OCI-LY7 (cell line): ENCODE data around the gene CRIP2. TPM values are rescaled to one million over a fixed set of nuclear protein-coding genes. Genes with fewer than 3 reads are reported as not detected.

ENCODE experiments used
- BruUV-seq: library from RNA; stranded (reverse); fragments of 400-500 nt; replicated peaks from 2 replicates; lab custom pipeline; 2021; lab: Mats Ljungman, UMichigan
- CTCF ChIA-PET: fragments of 300-600 bp; sonication (Branson Sonifier 250); formaldehyde crosslinking; loops from one replicate; lab custom pipeline; 2022; ENCODE audit warnings: antibody characterized with exemption; ENCODE audit not compliant: unreplicated experiment; lab: Charles Lee
- POLR2A ChIA-PET: fragments of 300-600 bp; sonication (Branson Sonifier 250); formaldehyde crosslinking; loops from one replicate; lab custom pipeline; 2022; ENCODE audit warnings: antibody characterized with exemption; lab: Charles Lee
- DNase-seq: peaks from one replicate; pipeline ENCODE4 v3.0.0-alpha.2; 2015; ENCODE audit warnings: low spot score
- H2AFZ ChIP-seq: fragments of 200-600 bp; sonication (generic), shearing (Covaris generic); 2 replicates; pipeline ENCODE4 v1.6.1; 2014; ENCODE audit warnings: mild to moderate bottlenecking, antibody characterized with exemption, low read length, moderate library complexity
- H3K27ac ChIP-seq: fragments of 200-600 bp; sonication (generic); 2 replicates; pipeline ENCODE4 v1.5.1; 2014; ENCODE audit warnings: mixed run types, low read depth, mild to moderate bottlenecking, moderate library complexity, low read length, inconsistent platforms; ENCODE audit not compliant: poor library complexity, severe bottlenecking
- H3K36me3 ChIP-seq: fragments of 200-600 bp; sonication (generic); 2 replicates; pipeline ENCODE4 v1.6.1; 2014; ENCODE audit warnings: mild to moderate bottlenecking, antibody characterized with exemption, low read length, moderate library complexity, mixed read lengths; ENCODE audit not compliant: insufficient read depth
- H3K4me1 ChIP-seq: fragments of 200-600 bp; sonication (generic); 2 replicates; pipeline ENCODE4 v1.5.1; 2014; ENCODE audit warnings: mild to moderate bottlenecking, low read length; ENCODE audit not compliant: insufficient read depth, poor library complexity, severe bottlenecking
- H3K4me2 ChIP-seq: fragments of 200-600 bp; sonication (generic); 2 replicates; pipeline ENCODE4 v1.6.1; 2014; ENCODE audit warnings: mild to moderate bottlenecking, low read length
- H3K4me3 ChIP-seq: fragments of 200-600 bp; sonication (generic); 2 replicates; pipeline ENCODE4 v1.5.1; 2014; ENCODE audit warnings: mild to moderate bottlenecking, low read depth, low read length; ENCODE audit not compliant: poor library complexity, severe bottlenecking
- H3K79me2 ChIP-seq: fragments of 200-600 bp; sonication (generic); 2 replicates; pipeline ENCODE4 v1.6.1; 2016; ENCODE audit warnings: low read depth, mild to moderate bottlenecking, low read length, moderate library complexity, mixed read lengths; ENCODE audit not compliant: insufficient read depth
- H3K9me2 ChIP-seq: fragments of 200-600 bp; sonication (generic); 2 replicates; pipeline ENCODE4 v1.6.1; 2016; ENCODE audit warnings: mild to moderate bottlenecking, low read length, mixed read lengths; ENCODE audit not compliant: insufficient read depth
- H3K9me3 ChIP-seq: fragments of 200-600 bp; sonication (generic); 2 replicates; pipeline ENCODE4 v1.6.1; 2014; ENCODE audit warnings: mild to moderate bottlenecking, mixed run types, low read length, mixed read lengths
- H4K20me1 ChIP-seq: fragments of 200-600 bp; sonication (generic); 2 replicates; pipeline ENCODE4 v1.6.1; 2014; ENCODE audit warnings: mild to moderate bottlenecking, antibody characterized with exemption, low read length, moderate library complexity, mixed read lengths; ENCODE audit not compliant: insufficient read depth
- CTCF ChIP-seq: fragments of 200-600 bp; sonication (generic); conservative IDR thresholded peaks from 2 replicates; pipeline ENCODE4 v1.5.1; 2014; ENCODE audit warnings: mild to moderate bottlenecking, antibody characterized with exemption, low read length, moderate library complexity, mixed read lengths
- EZH2phosphoT487 ChIP-seq: fragments of 200-600 bp; sonication (generic); IDR thresholded peaks from 2 replicates; pipeline ENCODE4 v1.6.1; 2018; ENCODE audit warnings: low read depth, borderline replicate concordance, mild to moderate bottlenecking, mixed run types, antibody characterized with exemption, low read length, moderate library complexity, mixed read lengths
- intact Hi-C: fragments of 100-400 bp; cut with micrococcal nuclease; formaldehyde crosslinking; loops from one replicate; pipeline ENCODE4 v1.10.0; 2022; ENCODE audit not compliant: unreplicated experiment
- total RNA-seq, 2 experiments: library from RNA; depleted of rRNA in 1 of 2; stranded (reverse); fragments of >200 nt in 1 of 2; shearing (Covaris generic) in 1 of 2; gene quantifications; 2 replicates each; pipeline ENCODE4 v1.2.3, GENCODE V29; 2014 to 2022

Gene CRIP2
- total RNA-seq, 2 experiments from 2014 or later, result not detected

GRCh38 chr14:105467249-105467941 lies 7.2 kb upstream of the CRIP2 start:
- no peak for TF ChIP-seq CTCF
- Histone ChIP-seq H2AFZ (no peak overlapping the region), H4K20me1 (no peaks in the 10 kb centered on the region), H3K79me2 (no peaks in the 10 kb centered on the region), H3K4me1 (no peaks in the 10 kb centered on the region), H3K36me3 (peaks cover 55% of the 10 kb centered on the region), H3K4me2 (no peak overlapping the region), H3K4me3 (no peak overlapping the region), H3K27ac (no peak overlapping the region), H3K9me2 (no peaks in the 10 kb centered on the region), H3K9me3 (no peaks in the 10 kb centered on the region)
- no peak for DNase-seq
- BruUV-seq, result no TSS peak
- intact Hi-C loops, result no loop called here
- ChIA-PET POLR2A (no interaction called here), CTCF (no interaction called here)

GRCh38 chr14:105467942-105468471 lies 6.6 kb upstream of the CRIP2 start:
- Histone ChIP-seq H3K79me2 (no peaks in the 10 kb centered on the region), H2AFZ (no peak overlapping the region), H4K20me1 (no peaks in the 10 kb centered on the region), H3K27ac (no peak overlapping the region), H3K4me1 (no peaks in the 10 kb centered on the region), H3K36me3 (peaks cover 52% of the 10 kb centered on the region), H3K4me3 (no peak overlapping the region), H3K9me3 (no peaks in the 10 kb centered on the region), H3K9me2 (no peaks in the 10 kb centered on the region), H3K4me2 (no peak overlapping the region)
- BruUV-seq, result no TSS peak
- ChIA-PET CTCF (no interaction called here), POLR2A (interaction anchor here (0.5 kb wide), 1 partner anchor 51 kb away, joined by 5 read pairs; no protein-coding TSS in a partner anchor)
- TF ChIP-seq CTCF (no peak), EZH2phosphoT487 (no peak)
- intact Hi-C loops, result no loop called here
- no peak for DNase-seq

GRCh38 chr14:105468621-105469241 lies 5.9 kb upstream of the CRIP2 start:
- peaks cover 46% of the 10 kb centered on the region for H3K36me3 ChIP-seq
- intact Hi-C loops, result no loop called here
- peaks cover 4% of the 10 kb centered on the region for H3K4me1 ChIP-seq
- no peak for TF ChIP-seq CTCF
- TF ChIP-seq EZH2phosphoT487, result no peak
- H2AFZ ChIP-seq, result no peak overlapping the region
- H3K27ac ChIP-seq, result no peak overlapping the region
- no peak for DNase-seq
- POLR2A ChIA-PET, result interaction anchor here (0.5 kb wide), 1 partner anchor 51 kb away, joined by 5 read pairs; no protein-coding TSS in a partner anchor
- no TSS peak for BruUV-seq
- H3K9me3 ChIP-seq, result no peaks in the 10 kb centered on the region
- H3K4me2 ChIP-seq, result no peak overlapping the region
- no peaks in the 10 kb centered on the region for H3K9me2 ChIP-seq
- H3K79me2 ChIP-seq, result no peaks in the 10 kb centered on the region
- no peaks in the 10 kb centered on the region for H4K20me1 ChIP-seq
- H3K4me3 ChIP-seq, result no peak overlapping the region
- CTCF ChIA-PET, result no interaction called here
